ENCODE results near the gene HIVEP1. TPM values are rescaled to one million over a fixed set of nuclear protein-coding genes. Genes with fewer than 3 reads are reported as not detected.

HIVEP1 gene
- total and polyA plus RNA-seq, 2 of the 8 experiments (the other 6 are each of a cell fraction or from before 2014, with no cell fraction given) = 22.6 to 23.1 TPM

GRCh38 chr6:12024699-12025434 is 12.8 kb downstream of the HIVEP1 start (continued):
- TF ChIP-seq KDM1A (IDR thresholded peaks at IDR 0.05; ENCODE audit: borderline replicate concordance, low read length) (no peak), FOSL1 (IDR thresholded peaks at IDR 0.05; ENCODE audit: insufficient read depth, low read depth, low read length) (no peak), CREB1 (IDR thresholded peaks at IDR 0.05) (no peak), HDAC6 (IDR thresholded peaks at IDR 0.05; ENCODE audit: low read depth, low read length) (no peak), EGR1 (IDR thresholded peaks at IDR 0.05; ENCODE audit: borderline replicate concordance, low read depth, low read length) (no peak), CHD7 (IDR thresholded peaks at IDR 0.05; ENCODE audit: insufficient replicate concordance, low read length) (no peak), PHF8 (conservative IDR thresholded peaks at IDR 0.05; ENCODE audit: low read depth, low read length) (no peak), SIN3A (conservative IDR thresholded peaks at IDR 0.05 in 1 of 2, IDR thresholded peaks at IDR 0.05 in 1 of 2; ENCODE audit: low read depth in 1 of 2, low read length in 2 of 2) (no peak)
- TF ChIP-seq, protein P1, sequence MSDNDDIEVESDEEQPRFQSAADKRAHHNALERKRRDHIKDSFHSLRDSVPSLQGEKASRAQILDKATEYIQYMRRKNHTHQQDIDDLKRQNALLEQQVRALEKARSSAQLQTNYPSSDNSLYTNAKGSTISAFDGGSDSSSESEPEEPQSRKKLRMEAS (IDR thresholded peaks at IDR 0.05) = no peak
